Lower leg skin (tissue), 4 donors: ENCODE measurements around the gene NGB. TPM values are rescaled to one million over a fixed set of nuclear protein-coding genes. Genes with fewer than 3 reads are reported as not detected.

Experiments used
- DNase-seq, 2 donors: peaks; one replicate each; pipeline ENCODE4 v3.0.0-alpha.2; 2019; ENCODE audit warnings: low spot score in 2 of 2
- H3K4me3 ChIP-seq: fragments of 200-600 bp; sonication (generic); 2 replicates; pipeline ENCODE4 v1.5.1; 2017; ENCODE audit warnings: mild to moderate bottlenecking, low read depth; ENCODE audit not compliant: poor library complexity, severe bottlenecking
- POLR2A ChIP-seq, 2 donors: fragments of 450-650 bp; IDR thresholded peaks; one replicate each; pipeline ENCODE4 v1.6.1; 2016 to 2017; ENCODE audit warnings: antibody characterized with exemption in 2 of 2, mild to moderate bottlenecking in 1 of 2, moderate library complexity in 1 of 2
- WGBS, 2 donors: methylation state at CpG; one replicate each; pipeline ENCODE4 v1.1.5; 2018; 5-methylcytosine and 5-hydroxymethylcytosine counted together
- intact Hi-C: fragments of 100-400 bp; cut with DNase I; formaldehyde crosslinking; loops from one replicate; pipeline ENCODE4 v1.15.0; 2023; ENCODE audit warnings: low total_unique reads
- total RNA-seq, 4 donors: library from RNA; depleted of rRNA; stranded (reverse); fragments of >200 nt; gene quantifications; one replicate each; pipeline ENCODE4 v1.1.0, GENCODE V29; 2016
- TF ChIP-seq, protein P1 (sequence below), 3 donors: fragments of 450-650 bp; IDR thresholded peaks; one replicate each; pipeline ENCODE4 v1.5.1; 2016; ENCODE audit warnings: antibody characterized with exemption in 3 of 3, mild to moderate bottlenecking in 3 of 3, moderate library complexity in 2 of 3

Gene NGB
- total RNA-seq, 4 donors from 2014 or later, result not detected

DNA sequence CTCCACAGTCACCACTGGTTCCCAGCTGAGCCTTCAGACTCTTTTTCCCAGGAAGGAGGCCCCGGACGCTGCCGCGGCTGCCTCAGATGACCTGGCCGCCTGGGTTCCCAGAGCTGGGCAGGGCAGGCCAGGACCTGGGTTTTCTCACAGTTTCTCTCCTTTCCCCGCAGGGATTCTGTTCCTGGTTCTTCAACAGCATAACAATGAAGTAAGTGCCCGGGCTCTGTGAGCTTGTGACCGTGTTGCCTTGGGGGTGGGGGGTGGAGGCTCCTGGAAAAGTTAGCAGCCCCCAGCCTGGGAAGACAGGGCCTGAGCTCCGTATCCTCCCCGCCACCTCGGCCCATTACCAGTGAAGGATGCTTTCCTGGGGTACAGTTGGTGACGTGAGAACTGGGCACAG is 45.8 kb downstream of the NGB start:
- TF ChIP-seq, protein P1, sequence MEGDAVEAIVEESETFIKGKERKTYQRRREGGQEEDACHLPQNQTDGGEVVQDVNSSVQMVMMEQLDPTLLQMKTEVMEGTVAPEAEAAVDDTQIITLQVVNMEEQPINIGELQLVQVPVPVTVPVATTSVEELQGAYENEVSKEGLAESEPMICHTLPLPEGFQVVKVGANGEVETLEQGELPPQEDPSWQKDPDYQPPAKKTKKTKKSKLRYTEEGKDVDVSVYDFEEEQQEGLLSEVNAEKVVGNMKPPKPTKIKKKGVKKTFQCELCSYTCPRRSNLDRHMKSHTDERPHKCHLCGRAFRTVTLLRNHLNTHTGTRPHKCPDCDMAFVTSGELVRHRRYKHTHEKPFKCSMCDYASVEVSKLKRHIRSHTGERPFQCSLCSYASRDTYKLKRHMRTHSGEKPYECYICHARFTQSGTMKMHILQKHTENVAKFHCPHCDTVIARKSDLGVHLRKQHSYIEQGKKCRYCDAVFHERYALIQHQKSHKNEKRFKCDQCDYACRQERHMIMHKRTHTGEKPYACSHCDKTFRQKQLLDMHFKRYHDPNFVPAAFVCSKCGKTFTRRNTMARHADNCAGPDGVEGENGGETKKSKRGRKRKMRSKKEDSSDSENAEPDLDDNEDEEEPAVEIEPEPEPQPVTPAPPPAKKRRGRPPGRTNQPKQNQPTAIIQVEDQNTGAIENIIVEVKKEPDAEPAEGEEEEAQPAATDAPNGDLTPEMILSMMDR (IDR thresholded peaks at IDR 0.05), result no peak
- no peak for TF ChIP-seq POLR2A (IDR thresholded peaks at IDR 0.05)
- intact Hi-C loops, result no loop called here
- H3K4me3 ChIP-seq, result no peak overlapping the region
- no peak for DNase-seq
- WGBS, 2 donors, result 74 to 78% methylated on average over 12 of the region's 12 CpGs

DNA sequence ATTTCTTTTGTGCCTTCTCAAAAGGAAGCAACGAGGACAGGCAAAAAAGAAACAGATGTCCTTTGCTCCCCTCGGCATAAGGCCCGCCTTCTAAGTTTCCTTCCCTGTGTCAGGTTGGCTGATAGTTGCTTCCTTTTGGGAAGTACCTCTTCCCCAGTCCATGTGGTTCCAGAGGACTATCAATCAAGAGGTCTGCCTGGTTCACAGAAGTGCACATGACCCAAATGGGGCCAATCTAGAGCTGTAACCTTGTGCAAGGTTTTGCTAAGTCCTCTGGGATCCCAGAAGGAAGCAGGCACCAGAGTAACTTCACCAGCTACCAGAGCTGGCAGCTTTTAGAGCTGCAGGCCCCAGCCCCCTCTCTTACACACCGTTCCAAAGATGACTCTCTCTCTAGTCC is 46.8 kb downstream of the NGB start:
- TF ChIP-seq, protein P1 (IDR thresholded peaks at IDR 0.05), result no peak
- no peak for TF ChIP-seq POLR2A (IDR thresholded peaks at IDR 0.05)
- intact Hi-C loops, result no loop called here
- DNase-seq, result no peak
- WGBS, 2 donors, result 37 to 40% methylated on average over 4 of the region's 4 CpGs
- no peak overlapping the region for H3K4me3 ChIP-seq

DNA sequence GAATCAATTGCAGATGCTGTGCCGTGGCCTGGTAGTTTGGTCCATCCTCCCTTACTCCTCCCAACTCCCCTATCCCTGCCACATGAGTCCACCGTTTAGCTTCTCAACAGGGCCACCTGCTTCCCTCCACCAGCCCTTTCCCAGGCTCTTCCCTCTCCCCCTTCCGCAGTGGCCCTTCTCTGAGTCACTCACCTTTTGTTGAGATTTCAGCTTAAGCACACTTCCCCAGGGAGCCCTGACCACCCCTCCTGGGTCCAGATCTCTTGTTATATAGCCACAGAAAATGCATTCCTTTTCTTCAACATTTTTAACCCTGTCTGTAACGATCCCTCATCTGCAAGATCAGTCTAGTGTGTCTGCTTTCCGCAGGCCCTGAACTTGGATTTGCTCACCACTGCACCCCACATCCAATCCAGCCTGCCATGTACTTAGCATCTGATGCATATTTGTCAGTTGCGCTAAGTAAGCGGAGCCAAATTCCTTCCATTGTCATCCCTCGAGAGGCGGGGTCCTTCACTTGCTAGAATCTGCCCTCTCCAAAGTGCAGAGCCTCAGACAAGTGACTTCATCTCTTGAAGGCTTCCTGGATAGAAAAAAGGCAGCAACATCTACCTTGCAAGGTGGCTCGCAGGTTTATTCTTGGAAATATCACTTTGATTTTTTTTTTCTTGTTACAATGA is 48.3 kb downstream of the NGB start:
- DNase-seq, result no peak
- no peak overlapping the region for H3K4me3 ChIP-seq
- 47 to 53% methylated on average over 8 to 10 of the region's 10 CpGs for WGBS, 2 donors
- intact Hi-C loops, result no loop called here
- TF ChIP-seq, protein P1 (IDR thresholded peaks at IDR 0.05), result no peak
- no peak for TF ChIP-seq POLR2A (IDR thresholded peaks at IDR 0.05)

DNA sequence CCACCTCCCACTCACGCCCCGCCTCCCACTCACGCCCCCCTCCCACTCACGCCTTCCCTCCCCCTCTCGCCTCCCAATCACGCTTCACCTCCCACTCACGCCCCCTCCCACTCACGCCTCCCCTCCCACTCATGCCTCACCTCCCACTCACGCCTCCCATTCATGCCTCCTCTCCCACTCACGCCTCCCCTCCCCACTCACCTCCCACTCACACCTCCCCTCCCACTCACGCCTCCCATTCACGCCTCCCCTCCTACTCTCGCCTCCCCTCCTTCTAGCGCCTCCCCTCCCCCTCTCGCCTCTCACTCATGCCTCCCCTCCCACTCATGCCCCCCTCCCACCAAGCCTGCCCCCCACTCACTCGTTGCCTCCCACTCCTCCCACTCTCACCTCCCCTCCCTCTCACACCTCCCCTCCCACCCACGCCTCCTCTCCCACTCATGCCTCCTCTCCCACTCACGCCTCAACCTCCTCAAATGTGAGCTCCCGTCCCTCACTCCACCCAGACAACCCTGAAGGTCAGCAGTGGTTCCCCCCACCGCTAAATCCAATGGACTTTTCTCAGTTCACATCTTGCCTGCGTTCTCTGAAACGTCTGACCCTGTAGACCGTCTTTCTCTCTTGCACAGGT is 49.6 kb downstream of the NGB start:
- intact Hi-C loops, result no loop called here

DNA sequence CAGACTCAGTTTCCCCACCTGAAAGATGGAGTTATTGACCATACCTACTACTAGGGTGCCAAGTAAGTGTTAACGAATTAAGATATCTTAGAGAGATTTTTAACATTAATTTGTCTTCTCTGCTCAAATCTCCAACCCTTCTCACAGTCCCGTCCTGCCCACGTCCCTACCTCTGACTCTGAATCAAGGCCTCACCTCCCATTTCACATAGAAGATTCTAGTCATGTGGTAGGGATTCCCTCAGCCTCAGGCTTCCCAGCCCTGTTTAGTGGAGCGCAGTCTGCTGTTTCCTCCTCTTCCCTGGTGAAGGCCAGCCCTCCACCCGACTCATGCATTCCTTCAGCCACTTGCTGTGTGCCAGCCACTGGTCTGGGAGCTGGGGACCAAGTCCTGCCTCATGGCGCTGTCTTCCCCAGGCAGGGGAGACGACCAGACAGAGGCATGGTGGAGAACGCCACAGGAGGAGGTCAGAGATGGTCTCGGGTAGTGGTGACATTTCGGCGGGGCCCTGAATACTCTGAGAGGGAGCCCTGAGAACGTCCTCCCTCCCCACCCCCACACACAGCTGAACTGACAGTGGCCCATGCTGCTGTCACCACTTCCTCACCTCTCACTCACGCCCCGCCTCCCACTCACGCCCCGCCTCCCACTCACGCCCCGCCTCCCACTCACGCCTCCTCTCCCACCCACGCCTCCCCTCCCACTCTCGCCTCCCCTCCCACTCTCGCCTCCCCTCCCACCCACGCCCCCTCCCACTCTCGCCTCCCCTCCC is 50.6 kb downstream of the NGB start:
- 66 to 75% methylated on average over 24 of the region's 24 CpGs for WGBS, 2 donors
- no peak overlapping the region for H3K4me3 ChIP-seq
- DNase-seq, result no peak
- intact Hi-C loops, result no loop called here
- TF ChIP-seq, protein P1 (IDR thresholded peaks at IDR 0.05), result no peak
- TF ChIP-seq POLR2A (IDR thresholded peaks at IDR 0.05), result no peak

More for the DNA sequence above, 49.6 kb downstream of the NGB start:
- H3K4me3 ChIP-seq, result no peak overlapping the region
- 78 to 81% methylated on average over 19 of the region's 23 CpGs for WGBS, 2 donors
- no peak for DNase-seq
- TF ChIP-seq, protein P1 (IDR thresholded peaks at IDR 0.05), result no peak
- no peak for TF ChIP-seq POLR2A (IDR thresholded peaks at IDR 0.05)
